Astrocyte (in vitro differentiated cells and primary cell): ENCODE results near the gene AHDC1. TPM values are rescaled to one million over a fixed set of nuclear protein-coding genes. Genes with fewer than 3 reads are reported as not detected.

Experiments
- DNase-seq: peaks from one replicate; pipeline ENCODE4 v3.0.0-alpha.2; 2010; ENCODE audit warnings: low read depth
- FAIRE-seq: peaks from 2 replicates; lab custom pipeline; 2011; peaks lifted over from hg19 to GRCh38; lab: Jason Lieb, UNC
- H2AFZ ChIP-seq: 2 replicates; pipeline ENCODE4 v1.6.0; 2012; ENCODE audit warnings: low read depth, low read length, inconsistent platforms
- H3K27ac ChIP-seq: 2 replicates; pipeline ENCODE4 v1.5.1; 2011; ENCODE audit warnings: low read depth, low read length, inconsistent platforms
- H3K27me3 ChIP-seq: 2 replicates; pipeline ENCODE4 v1.6.0; 2011; ENCODE audit warnings: low read length, inconsistent platforms; ENCODE audit not compliant: insufficient read depth
- H3K36me3 ChIP-seq: 2 replicates; pipeline ENCODE4 v1.5.1; 2011; ENCODE audit warnings: low read length, inconsistent platforms; ENCODE audit not compliant: insufficient read depth
- H3K4me1 ChIP-seq: 2 replicates; pipeline ENCODE4 v1.5.1; 2011; ENCODE audit warnings: low read length, inconsistent platforms; ENCODE audit not compliant: insufficient read depth
- H3K4me2 ChIP-seq: 2 replicates; pipeline ENCODE4 v1.6.0; 2012; ENCODE audit warnings: low read length, inconsistent platforms
- H3K4me3 ChIP-seq: 2 replicates; pipeline ENCODE4 v1.5.1; 2011; ENCODE audit warnings: low read depth, mild to moderate bottlenecking, low read length, inconsistent platforms; ENCODE audit not compliant: insufficient read depth
- H3K79me2 ChIP-seq: 2 replicates; pipeline ENCODE4 v1.6.0; 2012; ENCODE audit warnings: mild to moderate bottlenecking, low read length, inconsistent platforms; ENCODE audit not compliant: insufficient read depth
- H3K9ac ChIP-seq: 2 replicates; pipeline ENCODE4 v1.6.0; 2012; ENCODE audit warnings: mild to moderate bottlenecking, low read length, inconsistent platforms
- H3K9me3 ChIP-seq: 2 replicates; pipeline ENCODE4 v1.5.1; 2012; ENCODE audit warnings: low read depth, mild to moderate bottlenecking, low read length, inconsistent platforms; ENCODE audit not compliant: insufficient read depth
- H4K20me1 ChIP-seq: 2 replicates; pipeline ENCODE4 v1.6.0; 2012; ENCODE audit warnings: low read length, inconsistent platforms; ENCODE audit not compliant: insufficient read depth
- H3K27ac Mint-ChIP-seq: one replicate; pipeline ENCODE4 v1.8.0; 2021; ENCODE audit warnings: mild to moderate bottlenecking, mixed read lengths; ENCODE audit not compliant: unreplicated experiment
- H3K27me3 Mint-ChIP-seq: one replicate; pipeline ENCODE4 v1.8.0; 2021; ENCODE audit warnings: low read depth, mixed read lengths; ENCODE audit not compliant: unreplicated experiment
- H3K36me3 Mint-ChIP-seq: one replicate; pipeline ENCODE4 v1.8.0; 2021; ENCODE audit warnings: low read depth, mixed read lengths; ENCODE audit not compliant: unreplicated experiment
- H3K4me1 Mint-ChIP-seq: one replicate; pipeline ENCODE4 v1.8.0; 2021; ENCODE audit warnings: low read depth, mixed read lengths; ENCODE audit not compliant: unreplicated experiment
- H3K4me3 Mint-ChIP-seq: one replicate; pipeline ENCODE4 v1.8.0; 2021; ENCODE audit warnings: mild to moderate bottlenecking, moderate library complexity, mixed read lengths; ENCODE audit not compliant: unreplicated experiment
- H3K9me3 Mint-ChIP-seq: one replicate; pipeline ENCODE4 v1.8.0; 2021; ENCODE audit warnings: mild to moderate bottlenecking, mixed read lengths; ENCODE audit not compliant: unreplicated experiment
- CTCF ChIP-seq: IDR thresholded peaks from 2 replicates; pipeline ENCODE4 v1.5.1; 2011; ENCODE audit warnings: low read depth, mild to moderate bottlenecking, inconsistent platforms, low read length, moderate library complexity; ENCODE audit not compliant: insufficient read depth
- EZH2 ChIP-seq: IDR thresholded peaks from 2 replicates; pipeline ENCODE4 v1.6.1; 2012; ENCODE audit warnings: mild to moderate bottlenecking, low read length, inconsistent platforms; ENCODE audit not compliant: insufficient read depth
- total RNA-seq: library from RNA; stranded (reverse); gene quantifications from 2 replicates; pipeline ENCODE4 v1.2.1, GENCODE V29; 2021

The AHDC1 gene
- total RNA-seq, 1 donor from 2014 or later = 75.7 TPM

GRCh38 chr1:27522432-27523336, 81.3 kb downstream of the AHDC1 start:
- peaks cover 16% of the 10 kb centered on the region for H3K4me1 ChIP-seq
- DNase-seq (no peak), FAIRE-seq (no peak)
- Mint-ChIP-seq H3K27ac (no peak overlapping the region), H3K4me3 (no peak overlapping the region), H3K27me3 (no peaks in the 10 kb centered on the region), H3K36me3 (peaks cover 2% of the 10 kb centered on the region), H3K9me3 (peaks cover 2% of the 10 kb centered on the region), H3K4me1 (peaks cover 72% of the 10 kb centered on the region)
- H3K9me3 ChIP-seq = no peaks in the 10 kb centered on the region
- no peaks in the 10 kb centered on the region for H3K36me3 ChIP-seq
- H3K4me2 ChIP-seq = peak overlapping the region; percentile 68
- H2AFZ ChIP-seq = peak overlapping the region; percentile 65
- H3K4me3 ChIP-seq = no peak overlapping the region
- no peaks in the 10 kb centered on the region for H3K27me3 ChIP-seq
- no peaks in the 10 kb centered on the region for H3K79me2 ChIP-seq
- no peaks in the 10 kb centered on the region for H4K20me1 ChIP-seq
- H3K27ac ChIP-seq = no peak overlapping the region
- no peak overlapping the region for H3K9ac ChIP-seq
- TF ChIP-seq EZH2 (no peak), CTCF (peak; percentile 13)

DNA sequence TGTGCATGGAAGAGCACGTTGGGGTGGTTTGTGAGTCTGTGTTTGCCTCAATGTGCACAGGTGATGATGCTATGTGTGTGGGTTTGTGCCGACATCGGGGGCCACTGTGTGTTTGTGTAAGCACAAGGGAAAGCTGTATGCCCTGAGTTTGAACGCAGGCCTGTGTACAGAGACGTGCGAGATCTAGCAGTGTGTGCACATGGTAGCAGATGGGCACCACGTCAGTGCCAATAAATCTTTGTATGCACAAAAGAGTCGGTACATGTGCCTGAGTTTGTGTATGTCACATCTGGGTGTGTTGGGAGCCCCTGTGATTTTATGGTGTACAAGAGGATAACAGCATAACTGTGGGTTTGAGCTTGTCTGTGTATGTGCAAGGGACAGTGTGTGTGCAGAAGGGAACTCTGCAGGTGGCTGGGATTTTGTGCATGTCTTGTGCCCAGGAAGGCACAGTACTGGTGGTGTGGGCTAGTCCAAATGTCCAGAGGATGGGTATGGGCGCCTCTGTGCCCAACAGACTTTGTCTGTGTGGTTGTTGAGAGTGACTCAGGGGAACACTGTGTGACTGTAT, 82.0 kb downstream of the AHDC1 start:
- Histone ChIP-seq H3K27me3 (no peaks in the 10 kb centered on the region), H3K4me1 (peaks cover 16% of the 10 kb centered on the region), H3K9me3 (no peaks in the 10 kb centered on the region), H3K4me3 (no peak overlapping the region), H3K9ac (no peak overlapping the region), H3K27ac (no peak overlapping the region), H3K4me2 (peak overlapping the region; percentile 68), H3K79me2 (no peaks in the 10 kb centered on the region), H3K36me3 (no peaks in the 10 kb centered on the region), H4K20me1 (no peaks in the 10 kb centered on the region), H2AFZ (peak overlapping the region; percentile 65)
- H3K9me3 Mint-ChIP-seq = peaks cover 2% of the 10 kb centered on the region
- TF ChIP-seq CTCF = no peak
- no peak for TF ChIP-seq EZH2
- H3K4me1 Mint-ChIP-seq = peaks cover 72% of the 10 kb centered on the region
- no peak for FAIRE-seq
- peaks cover 2% of the 10 kb centered on the region for H3K36me3 Mint-ChIP-seq
- H3K27me3 Mint-ChIP-seq = no peaks in the 10 kb centered on the region
- H3K4me3 Mint-ChIP-seq = no peak overlapping the region
- DNase-seq = no peak
- no peak overlapping the region for H3K27ac Mint-ChIP-seq
